HEK293 (cell line): ENCODE data around the gene PPP2R2B.

Experiments
- CTCF ChIA-PET: fragments of 350-600 bp; formaldehyde crosslinking; extraction: SDS; loops from one replicate; lab custom pipeline; 2021; ENCODE audit warnings: antibody characterized with exemption; lab: Yijun Ruan, JAX
- POLR2A ChIA-PET: fragments of 300-600 bp; formaldehyde crosslinking; extraction: SDS; loops from one replicate; lab custom pipeline; 2020; ENCODE audit warnings: antibody characterized with exemption, inconsistent platforms; lab: Yijun Ruan, JAX
- H3K27ac ChIP-seq: fragments of 200-500 bp; sonication (Bioruptor generic); 2 replicates; pipeline ENCODE4 v1.5.1; 2014; ENCODE audit warnings: low read depth, low read length, control low read depth, inconsistent platforms; ENCODE audit errors: extremely low read depth
- H3K36me3 ChIP-seq, 2 experiments: fragments of 200-500 bp in 1 of 2; sonication (Bioruptor generic) in 1 of 2; 1 replicate in 1 of 2; 2 replicates in 1 of 2; pipeline ENCODE4 v1.5.1; 2014 to 2017; ENCODE audit warnings: inconsistent platforms in 2 of 2, low read length in 2 of 2; ENCODE audit not compliant: control insufficient read depth in 2 of 2, insufficient read depth in 1 of 2
- H3K4me1 ChIP-seq: fragments of 200-500 bp; sonication (Bioruptor generic); 2 replicates; pipeline ENCODE4 v1.5.1; 2014; ENCODE audit warnings: mild to moderate bottlenecking, low read length, inconsistent platforms; ENCODE audit not compliant: control insufficient read depth, insufficient read depth
- H3K4me3 ChIP-seq: 2 replicates; pipeline ENCODE4 v1.5.1; 2011; ENCODE audit warnings: low read depth, mild to moderate bottlenecking, control low read depth, low read length, moderate library complexity
- H3K9me3 ChIP-seq: fragments of 200-500 bp; sonication (Bioruptor generic); 2 replicates; pipeline ENCODE4 v1.5.1; 2014; ENCODE audit warnings: low read depth, low read length, inconsistent platforms; ENCODE audit not compliant: control insufficient read depth, insufficient read depth
- GLIS2 ChIP-seq: fragments of 450-650 bp; formaldehyde crosslinking; IDR thresholded peaks from 2 replicates; pipeline ENCODE4 v1.5.1; 2016; ENCODE audit warnings: missing biosample characterization, missing genetic modification characterization
- HOXC10 ChIP-seq: sonication (generic); formaldehyde crosslinking; IDR thresholded peaks from 2 replicates; pipeline ENCODE4 v1.8.1; 2023; ENCODE audit warnings: mild to moderate bottlenecking, missing genetic modification reagents
- HOXD13 ChIP-seq: sonication (generic); formaldehyde crosslinking; IDR thresholded peaks from 2 replicates; pipeline ENCODE4 v1.8.0; 2022; ENCODE audit warnings: missing genetic modification reagents, borderline replicate concordance
- MYNN ChIP-seq: fragments of 450-650 bp; formaldehyde crosslinking; IDR thresholded peaks from 2 replicates; pipeline ENCODE4 v1.5.1; 2016; ENCODE audit warnings: missing biosample characterization, missing genetic modification characterization, borderline replicate concordance
- SP2 ChIP-seq: fragments of 450-650 bp; formaldehyde crosslinking; IDR thresholded peaks from 2 replicates; pipeline ENCODE4 v1.5.1; 2016; ENCODE audit warnings: missing biosample characterization, missing genetic modification characterization
- ZBTB17 ChIP-seq: fragments of 450-650 bp; formaldehyde crosslinking; IDR thresholded peaks from 2 replicates; pipeline ENCODE4 v1.5.1; 2016; ENCODE audit warnings: missing biosample characterization, missing genetic modification characterization
- ZBTB21 ChIP-seq: fragments of 450-650 bp; formaldehyde crosslinking; IDR thresholded peaks from 2 replicates; pipeline ENCODE4 v1.5.1; 2017; ENCODE audit warnings: missing biosample characterization, missing genetic modification characterization
- ZBTB7A ChIP-seq: fragments of 450-650 bp; formaldehyde crosslinking; IDR thresholded peaks from 2 replicates; pipeline ENCODE4 v1.5.1; 2016; ENCODE audit warnings: low read depth, missing biosample characterization, missing genetic modification characterization
- ZFP69B ChIP-seq: fragments of 450-650 bp; formaldehyde crosslinking; IDR thresholded peaks from 2 replicates; pipeline ENCODE4 v1.5.1; 2016; ENCODE audit warnings: missing biosample characterization, missing genetic modification characterization
- ZNF248 ChIP-seq: fragments of 450-650 bp; formaldehyde crosslinking; IDR thresholded peaks from 2 replicates; pipeline ENCODE4 v1.5.1; 2017; ENCODE audit warnings: missing biosample characterization, missing genetic modification characterization
- ZNF324 ChIP-seq: fragments of 450-650 bp; formaldehyde crosslinking; IDR thresholded peaks from 2 replicates; pipeline ENCODE4 v1.5.1; 2016; ENCODE audit warnings: missing biosample characterization, missing genetic modification characterization
- ZNF350 ChIP-seq: fragments of 450-650 bp; formaldehyde crosslinking; IDR thresholded peaks from 2 replicates; pipeline ENCODE4 v1.5.0; 2017; ENCODE audit warnings: missing biosample characterization, mild to moderate bottlenecking, missing genetic modification characterization
- ZNF354C ChIP-seq: fragments of 450-650 bp; formaldehyde crosslinking; IDR thresholded peaks from 2 replicates; pipeline ENCODE4 v1.5.1; 2016; ENCODE audit warnings: missing biosample characterization, missing genetic modification characterization, low read depth, borderline replicate concordance
- ZNF391 ChIP-seq: fragments of 450-650 bp; formaldehyde crosslinking; IDR thresholded peaks from 2 replicates; pipeline ENCODE4 v1.5.1; 2016; ENCODE audit warnings: low read depth, missing biosample characterization, missing genetic modification characterization, borderline replicate concordance
- ZNF48 ChIP-seq: fragments of 450-650 bp; formaldehyde crosslinking; IDR thresholded peaks from 2 replicates; pipeline ENCODE4 v1.5.1; 2016; ENCODE audit warnings: missing biosample characterization, missing genetic modification characterization
- ZNF521 ChIP-seq: fragments of 450-650 bp; formaldehyde crosslinking; IDR thresholded peaks from 2 replicates; pipeline ENCODE4 v1.5.1; 2017; ENCODE audit warnings: missing biosample characterization, mild to moderate bottlenecking, missing genetic modification characterization
- ZNF548 ChIP-seq: fragments of 450-650 bp; formaldehyde crosslinking; IDR thresholded peaks from 2 replicates; pipeline ENCODE4 v1.5.1; 2016; ENCODE audit warnings: missing biosample characterization, missing genetic modification characterization
- ZNF585B ChIP-seq: fragments of 450-650 bp; formaldehyde crosslinking; IDR thresholded peaks from 2 replicates; pipeline ENCODE4 v1.5.1; 2016; ENCODE audit warnings: missing biosample characterization, missing genetic modification characterization
- ZNF626 ChIP-seq: fragments of 450-650 bp; sonication (Bioruptor Pico); formaldehyde crosslinking; IDR thresholded peaks from 2 replicates; pipeline ENCODE4 v1.5.1; 2018; ENCODE audit warnings: missing biosample characterization, missing genetic modification characterization, inconsistent platforms
- ZNF658 ChIP-seq: fragments of 450-650 bp; formaldehyde crosslinking; IDR thresholded peaks from 2 replicates; pipeline ENCODE4; 2016; ENCODE audit warnings: missing biosample characterization, missing genetic modification characterization
- TF ChIP-seq, protein P1 (sequence below): fragments of 450-650 bp; formaldehyde crosslinking; IDR thresholded peaks from 2 replicates; pipeline ENCODE4 v1.5.1; 2016; ENCODE audit warnings: missing biosample characterization, missing genetic modification characterization
- TF ChIP-seq, protein P2 (sequence below): fragments of 450-650 bp; formaldehyde crosslinking; IDR thresholded peaks from 2 replicates; pipeline ENCODE4 v1.5.1; 2016; ENCODE audit warnings: missing biosample characterization, missing genetic modification characterization
- TF ChIP-seq, protein P3 (sequence below): fragments of 450-650 bp; formaldehyde crosslinking; IDR thresholded peaks from 2 replicates; pipeline ENCODE4 v1.5.1; 2016; ENCODE audit warnings: missing biosample characterization, missing genetic modification characterization
- TF ChIP-seq, protein P4 (sequence below): fragments of 450-650 bp; formaldehyde crosslinking; IDR thresholded peaks from 2 replicates; pipeline ENCODE4 v1.5.1; 2016; ENCODE audit warnings: missing biosample characterization, missing genetic modification characterization
- TF ChIP-seq, protein P5 (sequence below): fragments of 450-650 bp; formaldehyde crosslinking; IDR thresholded peaks from 2 replicates; pipeline ENCODE4 v1.5.1; 2016; ENCODE audit warnings: missing biosample characterization, missing genetic modification characterization

Gene PPP2R2B

DNA sequence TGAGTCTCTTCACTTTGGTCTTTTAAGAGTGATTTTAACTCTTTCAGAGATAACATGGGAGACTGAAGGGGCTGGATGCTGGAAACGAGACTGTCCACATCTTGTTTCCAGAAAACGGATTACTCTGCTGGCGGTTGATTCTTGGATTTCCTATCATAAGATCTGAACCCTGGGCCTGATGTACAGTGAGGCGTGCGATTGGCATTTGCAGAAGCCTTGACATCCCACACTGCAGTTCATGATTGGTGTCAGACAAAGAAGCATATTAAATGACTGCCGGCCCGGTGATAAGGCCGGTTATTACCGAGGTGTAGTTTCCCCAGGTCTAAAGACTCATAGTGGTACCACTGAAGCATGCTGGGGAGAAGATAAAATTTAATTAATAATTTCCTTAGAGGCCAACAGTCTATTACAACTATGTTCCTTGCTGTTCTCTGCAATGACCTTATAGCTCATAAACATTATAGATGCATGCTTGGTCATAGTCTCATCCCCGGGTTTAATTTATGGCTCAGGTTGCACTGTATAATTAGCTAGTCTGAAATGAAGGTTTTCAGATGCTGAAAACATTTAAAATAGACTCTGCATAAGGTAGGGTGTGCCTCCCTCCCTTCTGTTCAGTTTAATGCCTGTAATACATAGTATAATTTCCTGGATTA lies 99.2 kb downstream of the PPP2R2B start:
- H3K9me3 ChIP-seq: no peaks in the 10 kb centered on the region
- H3K4me3 ChIP-seq: no peak overlapping the region
- H3K27ac ChIP-seq: no peak overlapping the region
- POLR2A ChIA-PET: no interaction called here
- no peaks in the 10 kb centered on the region for H3K4me1 ChIP-seq
- TF ChIP-seq ZNF324 (tag by site-specific recombination) (no peak), MYNN (tag by site-specific recombination) (no peak), ZFP69B (tag by site-specific recombination) (no peak), SP2 (tag by site-specific recombination) (no peak), HOXD13 (CRISPR knock-in tag) (no peak), ZBTB17 (tag by site-specific recombination) (no peak), ZNF391 (tag by site-specific recombination) (no peak), GLIS2 (tag by site-specific recombination) (no peak), ZNF626 (tag by site-specific recombination) (no peak), ZNF48 (no peak), ZNF248 (tag by site-specific recombination) (no peak), ZBTB21 (no peak), ZNF354C (tag by site-specific recombination) (no peak), ZNF521 (tag by site-specific recombination) (no peak), ZNF585B (no peak), ZNF658 (tag by site-specific recombination) (no peak)
- TF ChIP-seq, protein P1, sequence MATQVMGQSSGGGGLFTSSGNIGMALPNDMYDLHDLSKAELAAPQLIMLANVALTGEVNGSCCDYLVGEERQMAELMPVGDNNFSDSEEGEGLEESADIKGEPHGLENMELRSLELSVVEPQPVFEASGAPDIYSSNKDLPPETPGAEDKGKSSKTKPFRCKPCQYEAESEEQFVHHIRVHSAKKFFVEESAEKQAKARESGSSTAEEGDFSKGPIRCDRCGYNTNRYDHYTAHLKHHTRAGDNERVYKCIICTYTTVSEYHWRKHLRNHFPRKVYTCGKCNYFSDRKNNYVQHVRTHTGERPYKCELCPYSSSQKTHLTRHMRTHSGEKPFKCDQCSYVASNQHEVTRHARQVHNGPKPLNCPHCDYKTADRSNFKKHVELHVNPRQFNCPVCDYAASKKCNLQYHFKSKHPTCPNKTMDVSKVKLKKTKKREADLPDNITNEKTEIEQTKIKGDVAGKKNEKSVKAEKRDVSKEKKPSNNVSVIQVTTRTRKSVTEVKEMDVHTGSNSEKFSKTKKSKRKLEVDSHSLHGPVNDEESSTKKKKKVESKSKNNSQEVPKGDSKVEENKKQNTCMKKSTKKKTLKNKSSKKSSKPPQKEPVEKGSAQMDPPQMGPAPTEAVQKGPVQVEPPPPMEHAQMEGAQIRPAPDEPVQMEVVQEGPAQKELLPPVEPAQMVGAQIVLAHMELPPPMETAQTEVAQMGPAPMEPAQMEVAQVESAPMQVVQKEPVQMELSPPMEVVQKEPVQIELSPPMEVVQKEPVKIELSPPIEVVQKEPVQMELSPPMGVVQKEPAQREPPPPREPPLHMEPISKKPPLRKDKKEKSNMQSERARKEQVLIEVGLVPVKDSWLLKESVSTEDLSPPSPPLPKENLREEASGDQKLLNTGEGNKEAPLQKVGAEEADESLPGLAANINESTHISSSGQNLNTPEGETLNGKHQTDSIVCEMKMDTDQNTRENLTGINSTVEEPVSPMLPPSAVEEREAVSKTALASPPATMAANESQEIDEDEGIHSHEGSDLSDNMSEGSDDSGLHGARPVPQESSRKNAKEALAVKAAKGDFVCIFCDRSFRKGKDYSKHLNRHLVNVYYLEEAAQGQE (tag by site-specific recombination): no peak
- TF ChIP-seq, protein P2, sequence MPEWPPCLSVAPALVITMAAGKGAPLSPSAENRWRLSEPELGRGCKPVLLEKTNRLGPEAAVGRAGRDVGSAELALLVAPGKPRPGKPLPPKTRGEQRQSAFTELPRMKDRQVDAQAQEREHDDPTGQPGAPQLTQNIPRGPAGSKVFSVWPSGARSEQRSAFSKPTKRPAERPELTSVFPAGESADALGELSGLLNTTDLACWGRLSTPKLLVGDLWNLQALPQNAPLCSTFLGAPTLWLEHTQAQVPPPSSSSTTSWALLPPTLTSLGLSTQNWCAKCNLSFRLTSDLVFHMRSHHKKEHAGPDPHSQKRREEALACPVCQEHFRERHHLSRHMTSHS (tag by site-specific recombination): no peak
- TF ChIP-seq, protein P3, sequence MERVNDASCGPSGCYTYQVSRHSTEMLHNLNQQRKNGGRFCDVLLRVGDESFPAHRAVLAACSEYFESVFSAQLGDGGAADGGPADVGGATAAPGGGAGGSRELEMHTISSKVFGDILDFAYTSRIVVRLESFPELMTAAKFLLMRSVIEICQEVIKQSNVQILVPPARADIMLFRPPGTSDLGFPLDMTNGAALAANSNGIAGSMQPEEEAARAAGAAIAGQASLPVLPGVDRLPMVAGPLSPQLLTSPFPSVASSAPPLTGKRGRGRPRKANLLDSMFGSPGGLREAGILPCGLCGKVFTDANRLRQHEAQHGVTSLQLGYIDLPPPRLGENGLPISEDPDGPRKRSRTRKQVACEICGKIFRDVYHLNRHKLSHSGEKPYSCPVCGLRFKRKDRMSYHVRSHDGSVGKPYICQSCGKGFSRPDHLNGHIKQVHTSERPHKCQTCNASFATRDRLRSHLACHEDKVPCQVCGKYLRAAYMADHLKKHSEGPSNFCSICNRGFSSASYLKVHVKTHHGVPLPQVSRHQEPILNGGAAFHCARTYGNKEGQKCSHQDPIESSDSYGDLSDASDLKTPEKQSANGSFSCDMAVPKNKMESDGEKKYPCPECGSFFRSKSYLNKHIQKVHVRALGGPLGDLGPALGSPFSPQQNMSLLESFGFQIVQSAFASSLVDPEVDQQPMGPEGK (tag by site-specific recombination): no peak
- H3K36me3 ChIP-seq: no peaks in the 10 kb centered on the region
- CTCF ChIA-PET: interaction anchor here (0.6 kb wide), 1 partner anchor 12 kb away, joined by 5 read pairs; no protein-coding TSS in a partner anchor

DNA sequence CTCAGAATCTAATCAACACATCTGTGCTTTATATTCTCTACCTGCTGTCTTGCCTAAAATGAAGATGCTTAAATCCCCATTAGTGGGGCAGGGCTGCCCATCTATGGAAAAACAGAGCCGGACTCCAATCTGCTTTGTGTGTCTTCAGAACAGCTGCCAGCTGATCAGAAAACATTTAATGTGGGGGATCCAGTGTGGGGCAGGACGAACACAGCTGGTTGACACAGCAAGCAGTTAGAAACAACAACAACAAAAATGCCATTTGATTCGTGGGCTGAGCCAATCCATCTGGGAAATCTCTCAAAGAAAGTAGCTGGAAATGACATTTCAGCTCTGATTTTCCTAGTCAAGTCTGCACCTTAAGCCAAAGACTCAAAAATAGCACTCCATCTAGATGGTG lies 99.8 kb downstream of the PPP2R2B start:
- Histone ChIP-seq H3K9me3 (no peaks in the 10 kb centered on the region), H3K27ac (no peak overlapping the region), H3K36me3 (no peaks in the 10 kb centered on the region), H3K4me1 (no peaks in the 10 kb centered on the region), H3K4me3 (no peak overlapping the region)
- CTCF ChIA-PET: interaction anchor here (1.2 kb wide), 1 partner anchor 14 kb away, joined by 3 read pairs; no protein-coding TSS in a partner anchor
- POLR2A ChIA-PET: no interaction called here
- TF ChIP-seq ZNF548 (tag by site-specific recombination) (no peak), HOXC10 (CRISPR knock-in tag) (no peak), ZNF350 (tag by site-specific recombination) (no peak), ZBTB7A (no peak), SP2 (tag by site-specific recombination) (no peak)
- TF ChIP-seq, protein P4, sequence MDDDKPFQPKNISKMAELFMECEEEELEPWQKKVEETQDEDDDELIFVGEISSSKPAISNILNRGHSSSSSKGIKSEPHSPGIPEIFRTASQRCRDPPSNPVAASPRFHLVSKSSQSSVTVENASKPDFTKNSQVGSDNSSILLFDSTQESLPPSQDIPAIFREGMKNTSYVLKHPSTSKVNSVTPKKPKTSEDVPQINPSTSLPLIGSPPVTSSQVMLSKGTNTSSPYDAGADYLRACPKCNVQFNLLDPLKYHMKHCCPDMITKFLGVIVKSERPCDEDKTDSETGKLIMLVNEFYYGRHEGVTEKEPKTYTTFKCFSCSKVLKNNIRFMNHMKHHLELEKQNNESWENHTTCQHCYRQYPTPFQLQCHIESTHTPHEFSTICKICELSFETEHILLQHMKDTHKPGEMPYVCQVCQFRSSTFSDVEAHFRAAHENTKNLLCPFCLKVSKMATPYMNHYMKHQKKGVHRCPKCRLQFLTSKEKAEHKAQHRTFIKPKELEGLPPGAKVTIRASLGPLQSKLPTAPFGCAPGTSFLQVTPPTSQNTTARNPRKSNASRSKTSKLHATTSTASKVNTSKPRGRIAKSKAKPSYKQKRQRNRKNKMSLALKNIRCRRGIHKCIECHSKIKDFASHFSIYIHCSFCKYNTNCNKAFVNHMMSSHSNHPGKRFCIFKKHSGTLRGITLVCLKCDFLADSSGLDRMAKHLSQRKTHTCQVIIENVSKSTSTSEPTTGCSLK (tag by site-specific recombination): no peak
- TF ChIP-seq, protein P5, sequence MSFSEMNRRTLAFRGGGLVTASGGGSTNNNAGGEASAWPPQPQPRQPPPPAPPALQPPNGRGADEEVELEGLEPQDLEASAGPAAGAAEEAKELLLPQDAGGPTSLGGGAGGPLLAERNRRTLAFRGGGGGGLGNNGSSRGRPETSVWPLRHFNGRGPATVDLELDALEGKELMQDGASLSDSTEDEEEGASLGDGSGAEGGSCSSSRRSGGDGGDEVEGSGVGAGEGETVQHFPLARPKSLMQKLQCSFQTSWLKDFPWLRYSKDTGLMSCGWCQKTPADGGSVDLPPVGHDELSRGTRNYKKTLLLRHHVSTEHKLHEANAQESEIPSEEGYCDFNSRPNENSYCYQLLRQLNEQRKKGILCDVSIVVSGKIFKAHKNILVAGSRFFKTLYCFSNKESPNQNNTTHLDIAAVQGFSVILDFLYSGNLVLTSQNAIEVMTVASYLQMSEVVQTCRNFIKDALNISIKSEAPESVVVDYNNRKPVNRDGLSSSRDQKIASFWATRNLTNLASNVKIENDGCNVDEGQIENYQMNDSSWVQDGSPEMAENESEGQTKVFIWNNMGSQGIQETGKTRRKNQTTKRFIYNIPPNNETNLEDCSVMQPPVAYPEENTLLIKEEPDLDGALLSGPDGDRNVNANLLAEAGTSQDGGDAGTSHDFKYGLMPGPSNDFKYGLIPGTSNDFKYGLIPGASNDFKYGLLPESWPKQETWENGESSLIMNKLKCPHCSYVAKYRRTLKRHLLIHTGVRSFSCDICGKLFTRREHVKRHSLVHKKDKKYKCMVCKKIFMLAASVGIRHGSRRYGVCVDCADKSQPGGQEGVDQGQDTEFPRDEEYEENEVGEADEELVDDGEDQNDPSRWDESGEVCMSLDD: no peak
